Lower leg skin (tissue), 3 donors: ENCODE measurements around the gene NEUROD6.

Source experiments
- CTCF ChIP-seq, 3 donors: fragments of 450-650 bp; IDR thresholded peaks; one replicate each; pipeline ENCODE4 v1.5.1; 2016; ENCODE audit warnings: antibody characterized with exemption in 3 of 3, mild to moderate bottlenecking in 3 of 3, moderate library complexity in 2 of 3
- POLR2A ChIP-seq, 2 donors: fragments of 450-650 bp; IDR thresholded peaks; one replicate each; pipeline ENCODE4 v1.6.1; 2016 to 2017; ENCODE audit warnings: antibody characterized with exemption in 2 of 2, mild to moderate bottlenecking in 1 of 2, moderate library complexity in 1 of 2

- TF ChIP-seq POLR2A (IDR thresholded peaks at IDR 0.05) (no peak), CTCF (IDR thresholded peaks at IDR 0.05) (no peak)
Observed at GRCh38 chr7:31345421-31345820, 4.9 kb upstream of the NEUROD6 start.
